OCI-LY1 (cell line): ENCODE results near the gene AP1G1.

Experiments
- H2AFZ ChIP-seq: fragments of 200-600 bp; sonication (generic), shearing (Covaris generic); 2 replicates; pipeline ENCODE4 v1.6.0; 2014; ENCODE audit warnings: antibody characterized with exemption, mild to moderate bottlenecking, low read length
- H3F3A ChIP-seq: fragments of 200-600 bp; sonication (generic), shearing (Covaris generic); 2 replicates; pipeline ENCODE4 v1.6.0; 2014; ENCODE audit warnings: mild to moderate bottlenecking, antibody characterized with exemption, low read length, moderate library complexity; ENCODE audit not compliant: insufficient read depth
- H3K27ac ChIP-seq: fragments of 200-600 bp; sonication (generic); 2 replicates; pipeline ENCODE4 v1.5.1; 2014; ENCODE audit warnings: low read length, mixed run types, mild to moderate bottlenecking, low read depth; ENCODE audit not compliant: poor library complexity, severe bottlenecking
- H3K27me3 ChIP-seq: fragments of 200-600 bp; sonication (generic); 2 replicates; pipeline ENCODE4 v1.6.0; 2014; ENCODE audit warnings: antibody characterized with exemption, mild to moderate bottlenecking, low read length, moderate library complexity; ENCODE audit not compliant: insufficient read depth
- H3K36me3 ChIP-seq: fragments of 200-600 bp; sonication (generic); 2 replicates; pipeline ENCODE4 v1.6.1; 2014; ENCODE audit warnings: mild to moderate bottlenecking, antibody characterized with exemption, low read length, moderate library complexity, mixed read lengths; ENCODE audit not compliant: insufficient read depth
- H3K4me1 ChIP-seq: fragments of 200-600 bp; sonication (generic); 2 replicates; pipeline ENCODE4 v1.5.1; 2014; ENCODE audit warnings: mild to moderate bottlenecking, low read length, moderate library complexity; ENCODE audit not compliant: insufficient read depth, severe bottlenecking
- H3K4me2 ChIP-seq: fragments of 200-600 bp; sonication (generic), shearing (Covaris generic); 2 replicates; pipeline ENCODE4 v1.6.1; 2014; ENCODE audit warnings: low read length
- H3K4me3 ChIP-seq: fragments of 200-600 bp; sonication (generic); 2 replicates; pipeline ENCODE4 v1.5.1; 2014; ENCODE audit warnings: low read length, low read depth, mild to moderate bottlenecking, mixed read lengths; ENCODE audit not compliant: poor library complexity, severe bottlenecking
- H3K79me2 ChIP-seq: fragments of 200-600 bp; shearing (Covaris generic); 2 replicates; pipeline ENCODE4 v1.6.1; 2016; ENCODE audit warnings: mixed run types, low read length, mixed read lengths; ENCODE audit not compliant: insufficient read depth
- H3K9ac ChIP-seq: fragments of 200-600 bp; sonication (generic), shearing (Covaris generic); 2 replicates; pipeline ENCODE4 v1.6.1; 2014; ENCODE audit warnings: mild to moderate bottlenecking, low read length, mixed read lengths
- H3K9me2 ChIP-seq: fragments of 200-600 bp; sonication (generic), shearing (Covaris generic); 2 replicates; pipeline ENCODE4 v1.6.1; 2014; ENCODE audit warnings: low read depth, mild to moderate bottlenecking, low read length, mixed read lengths
- H3K9me3 ChIP-seq: fragments of 200-600 bp; shearing (Covaris generic); 2 replicates; pipeline ENCODE4 v1.6.1; 2014; ENCODE audit warnings: low read length, mixed read lengths
- H4K20me1 ChIP-seq: fragments of 200-600 bp; sonication (generic), shearing (Covaris generic); 2 replicates; pipeline ENCODE4 v1.6.0; 2016; ENCODE audit warnings: mild to moderate bottlenecking, low read length; ENCODE audit not compliant: insufficient read depth
- CTCF ChIP-seq: fragments of 200-600 bp; sonication (generic), shearing (Covaris generic); IDR thresholded peaks from 2 replicates; pipeline ENCODE4 v1.5.1; 2017; ENCODE audit warnings: mild to moderate bottlenecking, antibody characterized with exemption, low read length, moderate library complexity, mixed read lengths
- EZH2 ChIP-seq: fragments of 200-600 bp; sonication (generic), shearing (Covaris generic); IDR thresholded peaks from 2 replicates; pipeline ENCODE4 v1.8.0; 2017; ENCODE audit warnings: borderline replicate concordance, mixed run types, mild to moderate bottlenecking, antibody characterized with exemption, low read length, moderate library complexity, mixed read lengths

AP1G1 gene

GRCh38 chr16:71732587-71732986, 76.0 kb downstream of the AP1G1 start:
- Histone ChIP-seq H3K79me2 (no peaks in the 10 kb centered on the region), H3K4me1 (no peaks in the 10 kb centered on the region), H3K36me3 (peaks cover 61% of the 10 kb centered on the region), H3K4me3 (no peak overlapping the region), H3K9ac (no peak overlapping the region), H4K20me1 (no peaks in the 10 kb centered on the region), H3K4me2 (no peak overlapping the region), H2AFZ (no peak overlapping the region), H3K9me2 (no peaks in the 10 kb centered on the region), H3K9me3 (no peaks in the 10 kb centered on the region), H3K27me3 (no peaks in the 10 kb centered on the region), H3K27ac (no peak overlapping the region), H3F3A (no peaks in the 10 kb centered on the region)
- TF ChIP-seq EZH2 = no peak
- TF ChIP-seq CTCF = no peak

DNA sequence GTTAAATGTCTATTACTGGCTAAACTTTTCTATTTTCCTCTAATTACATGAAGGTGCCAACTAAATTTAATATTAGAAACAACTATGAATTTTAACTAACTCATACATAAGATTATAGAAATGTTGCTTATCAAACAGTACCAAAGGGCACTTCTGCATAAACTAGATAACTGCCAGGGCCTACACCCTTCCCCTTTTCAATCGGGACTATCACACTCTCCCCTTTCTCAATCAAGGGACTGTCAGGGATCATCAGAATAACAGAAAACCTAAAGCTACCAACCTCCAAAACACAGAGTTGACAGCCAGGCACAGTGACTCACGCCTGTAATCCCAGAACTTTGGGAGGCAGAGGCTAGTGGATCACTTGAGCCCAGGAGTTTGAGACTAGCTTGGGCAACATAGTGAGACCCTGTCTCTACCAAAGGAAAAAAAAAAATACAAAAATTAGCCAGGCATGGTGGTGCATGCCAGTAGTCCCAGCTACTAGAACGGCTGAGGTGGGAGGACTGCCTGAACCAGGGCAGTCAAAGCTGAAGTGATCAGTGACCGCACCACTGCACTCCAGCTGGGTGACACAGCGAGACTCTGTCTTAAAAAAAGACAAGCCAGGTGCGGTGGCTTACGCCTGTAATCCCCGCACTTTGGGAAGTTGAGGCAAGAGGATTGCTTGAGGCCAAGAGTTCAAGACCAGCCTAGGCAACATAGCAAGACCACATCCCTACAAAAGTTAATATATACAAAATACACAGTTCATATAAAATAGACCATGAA, 80.9 kb downstream of the AP1G1 start:
- Histone ChIP-seq H4K20me1 (no peaks in the 10 kb centered on the region), H3K4me2 (no peak overlapping the region), H3K4me3 (no peak overlapping the region), H3K9me3 (no peaks in the 10 kb centered on the region), H3K4me1 (peaks cover 20% of the 10 kb centered on the region), H3K36me3 (peaks cover 28% of the 10 kb centered on the region), H3K27me3 (no peaks in the 10 kb centered on the region), H3K9ac (no peak overlapping the region), H3K27ac (no peak overlapping the region), H2AFZ (no peak overlapping the region), H3K9me2 (no peaks in the 10 kb centered on the region), H3F3A (no peaks in the 10 kb centered on the region), H3K79me2 (no peaks in the 10 kb centered on the region)
- TF ChIP-seq EZH2 = no peak
- no peak for TF ChIP-seq CTCF

DNA sequence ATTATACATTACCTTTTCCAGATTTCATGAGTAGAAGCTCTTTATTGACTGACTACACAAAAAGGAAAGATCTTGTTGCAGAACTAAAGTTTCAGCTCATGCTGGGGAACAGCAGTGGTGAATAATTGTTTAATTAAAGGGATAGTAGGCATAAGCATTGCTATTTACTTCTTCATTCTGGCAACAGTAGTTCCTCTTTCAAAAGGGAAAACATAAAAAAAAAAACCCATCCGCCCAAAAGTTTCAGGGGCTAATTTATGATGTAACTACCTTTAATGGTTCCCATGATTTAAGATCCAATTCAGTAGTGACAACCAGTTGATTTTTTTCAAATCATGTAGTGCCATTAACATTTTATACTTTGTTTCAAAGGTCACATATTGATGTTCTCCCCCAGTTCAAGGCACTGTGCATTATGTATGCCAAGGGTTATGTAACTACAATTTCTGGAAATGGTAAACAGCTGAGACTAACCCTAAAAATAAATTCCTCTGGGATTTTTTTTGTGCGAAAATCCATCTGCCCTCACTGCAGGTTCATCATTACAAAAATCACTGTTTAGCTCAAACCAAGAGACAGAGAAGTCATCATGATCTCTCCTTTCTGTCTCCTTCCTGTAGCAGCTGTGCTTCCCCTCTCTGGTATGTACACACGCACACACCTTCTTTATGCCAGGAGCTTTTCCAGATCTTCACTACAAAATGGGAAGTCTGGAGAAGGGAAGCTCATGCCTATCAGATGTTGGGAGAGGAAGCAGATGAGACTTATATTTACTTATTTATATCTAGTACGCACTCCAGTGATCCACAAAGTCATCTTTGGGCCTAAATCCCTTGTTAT, 81.9 kb downstream of the AP1G1 start:
- H3K27ac ChIP-seq = peak overlapping the region; percentile 44
- peaks cover 31% of the 10 kb centered on the region for H3K4me1 ChIP-seq
- H2AFZ ChIP-seq = no peak overlapping the region
- H3K4me2 ChIP-seq = no peak overlapping the region
- peaks cover 17% of the 10 kb centered on the region for H3K36me3 ChIP-seq
- no peak overlapping the region for H3K9ac ChIP-seq
- peaks cover 4% of the 10 kb centered on the region; the same call in 1 of the 2 replicates for H3K79me2 ChIP-seq
- TF ChIP-seq CTCF = no peak
- no peak for TF ChIP-seq EZH2
- no peaks in the 10 kb centered on the region for H3K27me3 ChIP-seq
- no peaks in the 10 kb centered on the region for H4K20me1 ChIP-seq
- H3F3A ChIP-seq = no peaks in the 10 kb centered on the region
- no peak overlapping the region for H3K4me3 ChIP-seq
- H3K9me3 ChIP-seq = no peaks in the 10 kb centered on the region
- H3K9me2 ChIP-seq = no peaks in the 10 kb centered on the region
